Tibial nerve (tissue), 4 donors: ENCODE measurements around the gene TPBG.

Experiments used
- CTCF ChIP-seq, 5 experiments: fragments of 200-600 bp in 3 of 5; fragments of 450-650 bp in 2 of 5; sonication (generic) in 3 of 5; IDR thresholded peaks; one replicate each; pipeline ENCODE4 v1.5.1; 2016 to 2019; ENCODE audit warnings: antibody characterized with exemption in 5 of 5, mild to moderate bottlenecking in 3 of 5, moderate library complexity in 2 of 5
- EP300 ChIP-seq, 2 donors: sonication (generic); formaldehyde crosslinking; IDR thresholded peaks; one replicate each; pipeline ENCODE4 v1.6.1; 2017; ENCODE audit warnings: antibody characterized with exemption in 2 of 2, mild to moderate bottlenecking in 1 of 2

GRCh38 chr6:82381278-82381677 lies 17.7 kb downstream of the TPBG start:
- no peak for TF ChIP-seq EP300 (IDR thresholded peaks at IDR 0.05)
- TF ChIP-seq CTCF (IDR thresholded peaks at IDR 0.05) = no peak
